Lower leg skin (tissue), 4 donors: ENCODE data around the gene MYT1. TPM values are rescaled to one million over a fixed set of nuclear protein-coding genes. Genes with fewer than 3 reads are reported as not detected.

Source experiments
- DNase-seq, 2 donors: peaks; one replicate each; pipeline ENCODE4 v3.0.0-alpha.2; 2019; ENCODE audit warnings: low spot score in 2 of 2
- H3K4me3 ChIP-seq: fragments of 200-600 bp; sonication (generic); 2 replicates; pipeline ENCODE4 v1.5.1; 2017; ENCODE audit warnings: mild to moderate bottlenecking, low read depth; ENCODE audit not compliant: poor library complexity, severe bottlenecking
- POLR2A ChIP-seq, 2 donors: fragments of 450-650 bp; IDR thresholded peaks; one replicate each; pipeline ENCODE4 v1.6.1; 2016 to 2017; ENCODE audit warnings: antibody characterized with exemption in 2 of 2, mild to moderate bottlenecking in 1 of 2, moderate library complexity in 1 of 2
- WGBS, 2 donors: methylation state at CpG; one replicate each; pipeline ENCODE4 v1.1.5; 2018; 5-methylcytosine and 5-hydroxymethylcytosine counted together
- intact Hi-C: fragments of 100-400 bp; cut with DNase I; formaldehyde crosslinking; loops from one replicate; pipeline ENCODE4 v1.15.0; 2023; ENCODE audit warnings: low total_unique reads
- total RNA-seq, 4 donors: library from RNA; depleted of rRNA; stranded (reverse); fragments of >200 nt; gene quantifications; one replicate each; pipeline ENCODE4 v1.1.0, GENCODE V29; 2016
- TF ChIP-seq, protein P1 (sequence below), 3 donors: fragments of 450-650 bp; IDR thresholded peaks; one replicate each; pipeline ENCODE4 v1.5.1; 2016; ENCODE audit warnings: antibody characterized with exemption in 3 of 3, mild to moderate bottlenecking in 3 of 3, moderate library complexity in 2 of 3

MYT1 gene
- total RNA-seq, 4 donors from 2014 or later: 0.26 TPM; not detected in 3

DNA sequence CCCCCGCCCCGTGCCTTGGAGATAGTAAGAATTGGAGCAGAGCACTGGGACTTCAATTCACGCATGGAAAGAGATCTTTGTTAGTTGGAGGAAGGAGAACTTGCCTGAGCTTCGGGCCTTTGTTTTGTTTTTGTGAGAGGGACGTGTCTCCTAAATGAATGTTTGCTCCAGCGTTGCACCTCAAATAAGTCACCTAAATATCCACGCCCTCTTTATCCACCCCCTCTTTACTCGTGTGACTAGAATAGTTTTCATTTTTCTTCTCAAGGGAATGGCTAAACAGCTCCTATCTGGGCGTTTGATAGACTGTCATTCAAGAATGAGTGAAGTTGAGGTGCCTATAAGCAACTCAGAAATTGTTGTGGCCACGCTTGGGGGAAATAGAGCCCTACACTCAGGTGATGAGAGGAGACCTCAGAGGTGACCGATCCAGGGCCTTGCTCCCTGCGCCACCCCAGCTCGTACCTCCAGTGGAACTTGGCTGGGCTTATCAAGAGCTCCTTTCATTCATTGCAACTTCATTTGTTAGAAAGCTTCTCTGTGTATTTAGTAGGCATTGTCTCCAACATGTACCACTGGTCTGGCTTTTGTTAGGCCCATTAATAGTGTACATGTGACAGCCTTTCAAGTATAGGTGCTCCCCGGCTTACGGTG lies 92.2 kb downstream of the MYT1 start:
- intact Hi-C loops: no loop called here
- H3K4me3 ChIP-seq: peak overlapping the region; percentile 81
- DNase-seq: peak in 1 of 2 donors; percentile 71
- TF ChIP-seq, protein P1, sequence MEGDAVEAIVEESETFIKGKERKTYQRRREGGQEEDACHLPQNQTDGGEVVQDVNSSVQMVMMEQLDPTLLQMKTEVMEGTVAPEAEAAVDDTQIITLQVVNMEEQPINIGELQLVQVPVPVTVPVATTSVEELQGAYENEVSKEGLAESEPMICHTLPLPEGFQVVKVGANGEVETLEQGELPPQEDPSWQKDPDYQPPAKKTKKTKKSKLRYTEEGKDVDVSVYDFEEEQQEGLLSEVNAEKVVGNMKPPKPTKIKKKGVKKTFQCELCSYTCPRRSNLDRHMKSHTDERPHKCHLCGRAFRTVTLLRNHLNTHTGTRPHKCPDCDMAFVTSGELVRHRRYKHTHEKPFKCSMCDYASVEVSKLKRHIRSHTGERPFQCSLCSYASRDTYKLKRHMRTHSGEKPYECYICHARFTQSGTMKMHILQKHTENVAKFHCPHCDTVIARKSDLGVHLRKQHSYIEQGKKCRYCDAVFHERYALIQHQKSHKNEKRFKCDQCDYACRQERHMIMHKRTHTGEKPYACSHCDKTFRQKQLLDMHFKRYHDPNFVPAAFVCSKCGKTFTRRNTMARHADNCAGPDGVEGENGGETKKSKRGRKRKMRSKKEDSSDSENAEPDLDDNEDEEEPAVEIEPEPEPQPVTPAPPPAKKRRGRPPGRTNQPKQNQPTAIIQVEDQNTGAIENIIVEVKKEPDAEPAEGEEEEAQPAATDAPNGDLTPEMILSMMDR (IDR thresholded peaks at IDR 0.05): no peak
- TF ChIP-seq POLR2A (IDR thresholded peaks at IDR 0.05): no peak
- 11 to 18% methylated on average over 15 of the region's 15 CpGs for WGBS, 2 donors

DNA sequence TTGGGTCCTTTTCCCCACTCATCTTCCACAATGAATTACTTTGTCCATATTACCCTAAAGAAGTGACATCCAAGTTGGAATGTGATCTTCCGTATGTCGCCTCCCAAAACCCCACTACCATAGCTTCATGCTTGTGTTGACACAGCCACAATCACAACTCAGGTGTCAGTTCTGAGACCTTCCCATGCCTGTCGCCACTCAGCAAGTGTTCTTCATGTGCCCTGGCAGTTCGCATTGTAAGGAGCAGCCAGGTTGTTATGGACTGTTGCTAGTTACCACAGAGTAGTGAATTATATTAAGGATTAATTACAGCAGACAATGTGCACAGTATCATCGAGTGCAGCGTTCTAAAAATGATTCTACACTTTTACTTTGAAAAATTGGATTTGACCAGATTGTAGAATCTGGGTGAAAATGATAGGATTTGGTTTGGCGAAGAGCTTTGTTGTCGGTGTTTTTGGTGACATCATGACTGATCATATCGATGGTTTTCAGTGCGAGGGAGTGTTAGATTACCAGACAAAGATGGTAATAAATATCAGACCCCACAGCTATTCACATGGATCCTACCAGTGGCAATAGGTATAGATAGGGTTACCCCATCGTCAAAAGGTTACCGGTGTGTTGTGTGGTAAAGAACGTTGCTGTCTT lies 93.0 kb downstream of the MYT1 start:
- intact Hi-C loops: no loop called here
- WGBS, 2 donors: 77 to 78% methylated on average over 13 of the region's 13 CpGs
- peak in 1 of 2 donors; percentile 76 for DNase-seq
- no peak overlapping the region for H3K4me3 ChIP-seq
- TF ChIP-seq POLR2A (IDR thresholded peaks at IDR 0.05): no peak
- TF ChIP-seq, protein P1 (IDR thresholded peaks at IDR 0.05): no peak

DNA sequence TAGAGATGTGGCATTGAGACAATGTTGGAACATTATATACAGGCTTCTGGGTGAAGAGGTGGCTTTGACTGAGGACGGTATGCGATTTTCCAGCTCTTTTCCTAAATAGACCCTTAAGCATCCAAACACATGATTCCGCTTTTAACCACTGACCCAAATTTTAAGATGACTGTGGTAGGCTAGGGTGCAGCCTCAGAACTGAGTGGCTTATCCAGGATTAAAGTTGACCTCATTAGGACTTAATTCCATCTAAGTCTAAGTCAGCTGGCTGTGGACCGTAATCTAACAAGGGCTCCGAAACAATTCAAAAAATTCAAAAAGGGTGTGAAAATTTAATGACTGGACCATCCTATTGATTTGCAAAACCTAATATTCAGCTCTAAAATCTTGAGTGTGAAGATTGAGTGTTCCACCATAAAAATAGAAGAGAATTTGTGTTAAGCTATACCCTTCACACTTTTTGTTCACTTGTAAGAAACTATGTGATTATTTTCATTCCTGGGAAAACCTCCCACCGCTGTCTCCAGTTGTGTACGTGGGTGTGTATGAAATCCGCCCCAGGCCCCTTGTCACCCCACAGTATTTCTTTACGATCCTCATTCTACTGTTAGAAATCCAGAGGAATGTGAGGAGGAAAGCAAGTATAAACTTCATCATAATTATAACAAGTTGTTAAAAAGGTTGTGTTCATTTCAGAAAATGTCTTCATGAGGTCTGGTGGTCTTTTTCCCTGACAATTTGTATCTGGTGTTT lies 94.0 kb downstream of the MYT1 start:
- intact Hi-C loops: no loop called here
- no peak for TF ChIP-seq POLR2A (IDR thresholded peaks at IDR 0.05)
- TF ChIP-seq, protein P1 (IDR thresholded peaks at IDR 0.05): no peak
- 82% methylated on average over 9 of the region's 9 CpGs for WGBS, 2 donors
- peak in 1 of 2 donors; percentile 52 for DNase-seq
- no peak overlapping the region for H3K4me3 ChIP-seq

DNA sequence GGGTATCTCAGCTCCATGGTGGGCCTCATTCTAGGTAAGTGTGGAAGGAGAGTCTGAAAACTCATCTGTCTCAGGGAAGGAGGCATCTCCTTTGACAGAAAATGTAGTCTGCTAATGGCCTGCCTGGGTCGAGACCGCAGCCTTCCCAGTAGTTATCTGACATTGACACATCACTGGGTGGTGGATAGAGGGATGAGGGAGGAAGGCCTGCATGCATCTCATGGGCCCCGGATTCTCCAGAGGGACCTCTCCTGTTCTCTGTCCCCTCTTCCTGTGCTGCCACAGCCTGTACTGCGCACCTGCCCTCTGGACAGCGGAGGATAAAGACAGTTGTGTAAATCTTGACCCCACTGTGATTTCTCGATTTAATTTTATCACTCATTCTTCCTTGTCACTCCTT lies 96.0 kb downstream of the MYT1 start:
- DNase-seq: peak in 1 of 2 donors; percentile 37
- intact Hi-C loops: no loop called here
- TF ChIP-seq, protein P1 (IDR thresholded peaks at IDR 0.05): no peak
- TF ChIP-seq POLR2A (IDR thresholded peaks at IDR 0.05): no peak
- 69 to 74% methylated on average over 6 of the region's 6 CpGs for WGBS, 2 donors
- H3K4me3 ChIP-seq: no peak overlapping the region

DNA sequence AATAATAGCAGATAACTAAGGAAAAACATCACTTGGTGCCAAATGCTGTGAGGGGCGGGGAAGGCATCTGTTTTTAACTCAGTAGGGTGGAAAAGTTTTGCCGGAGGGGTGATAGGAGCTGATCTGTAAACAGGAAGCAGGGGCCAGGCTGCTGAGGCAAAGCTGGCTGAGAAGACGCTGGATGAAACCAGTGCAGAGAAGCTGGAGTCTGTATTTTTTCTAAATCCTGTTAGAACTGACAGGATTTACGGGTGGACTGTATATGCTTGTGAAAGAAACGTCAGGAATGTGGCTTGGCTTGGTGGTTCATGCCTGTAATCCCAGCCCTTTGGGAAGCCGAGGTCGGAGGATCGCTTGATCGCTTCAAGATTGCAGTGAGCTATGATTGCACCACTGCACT lies 96.9 kb downstream of the MYT1 start:
- TF ChIP-seq, protein P1 (IDR thresholded peaks at IDR 0.05): no peak
- no peak for TF ChIP-seq POLR2A (IDR thresholded peaks at IDR 0.05)
- 8 to 15% methylated on average over 9 of the region's 9 CpGs for WGBS, 2 donors
- intact Hi-C loops: no loop called here
- no peak overlapping the region for H3K4me3 ChIP-seq
- peak; percentile 40 to 85 for DNase-seq
